Naive thymus-derived CD4-positive, alpha-beta T cell (primary cell): ENCODE data around the gene EZH2. TPM values are rescaled to one million over a fixed set of nuclear protein-coding genes. Genes with fewer than 3 reads are reported as not detected.

Experiments
- ATAC-seq: fragments of 150-1000 bp; cut with Tn5 transposase; 2 replicates; pipeline ENCODE4 v1.10.0; 2021; ENCODE audit warnings: mild to moderate bottlenecking, moderate library complexity
- CTCF ChIA-PET: fragments of 350-600 bp; sonication (Branson Sonifier 250); formaldehyde crosslinking; loops from one replicate; lab custom pipeline; 2021; ENCODE audit warnings: antibody characterized with exemption; lab: Charles Lee
- POLR2A ChIA-PET: fragments of 350-600 bp; sonication (Branson Sonifier 250); formaldehyde crosslinking; loops from one replicate; lab custom pipeline; 2021; ENCODE audit warnings: antibody characterized with exemption, inconsistent platforms; lab: Charles Lee
- DNase-seq, 9 donors: peaks; one replicate each; pipeline versions ENCODE4 v3.0.0 to v3.0.0-alpha.2; 2020 to 2022; ENCODE audit warnings: mixed read lengths in 1 of 9
- H3K27ac ChIP-seq: one replicate; pipeline ENCODE4 v1.7.0; 2013; ENCODE audit warnings: mild to moderate bottlenecking, low read depth, low read length, moderate library complexity
- H3K27me3 ChIP-seq, 2 donors: one replicate each; pipeline ENCODE4 v1.7.0; 2013; ENCODE audit warnings: low read length in 2 of 2, mild to moderate bottlenecking in 2 of 2, moderate library complexity in 2 of 2; ENCODE audit not compliant: control insufficient read depth in 2 of 2, insufficient read depth in 2 of 2
- H3K36me3 ChIP-seq, 3 experiments: 1 replicate in 2 of 3; 2 replicates in 1 of 3; pipeline ENCODE4 v1.7.0; 2013; ENCODE audit warnings: low read length in 3 of 3, mild to moderate bottlenecking in 3 of 3, moderate library complexity in 1 of 3; ENCODE audit not compliant: insufficient read depth in 3 of 3, control insufficient read depth in 2 of 3
- H3K4me1 ChIP-seq, 2 donors: one replicate each; pipeline ENCODE4 v1.7.0; 2013; ENCODE audit warnings: low read length in 2 of 2, mild to moderate bottlenecking in 2 of 2, moderate library complexity in 1 of 2; ENCODE audit not compliant: control insufficient read depth in 2 of 2, insufficient read depth in 2 of 2
- H3K4me3 ChIP-seq: 2 replicates; pipeline ENCODE4 v1.7.0; 2013; ENCODE audit warnings: mild to moderate bottlenecking, low read length
- H3K9me3 ChIP-seq, 3 experiments: 1 replicate in 2 of 3; 2 replicates in 1 of 3; pipeline ENCODE4 v1.7.0; 2013; ENCODE audit warnings: low read length in 3 of 3; ENCODE audit not compliant: control insufficient read depth in 2 of 3
- H3K27ac Mint-ChIP-seq, 9 donors: one replicate each; pipeline ENCODE4 v1.8.0; 2020 to 2022; ENCODE audit warnings: mixed read lengths in 9 of 9, mild to moderate bottlenecking in 8 of 9, moderate library complexity in 5 of 9, inconsistent platforms in 2 of 9
- H3K27me3 Mint-ChIP-seq, 5 donors: one replicate each; pipeline ENCODE4 v1.8.0; 2021 to 2022; ENCODE audit warnings: mixed read lengths in 5 of 5, mild to moderate bottlenecking in 1 of 5
- H3K36me3 Mint-ChIP-seq, 5 donors: one replicate each; pipeline ENCODE4 v1.8.0; 2020 to 2022; ENCODE audit warnings: mixed read lengths in 5 of 5, mild to moderate bottlenecking in 3 of 5, inconsistent platforms in 1 of 5
- H3K4me1 Mint-ChIP-seq, 7 donors: one replicate each; pipeline ENCODE4 v1.8.0; 2020 to 2022; ENCODE audit warnings: mixed read lengths in 7 of 7, mild to moderate bottlenecking in 3 of 7, inconsistent platforms in 1 of 7
- H3K4me3 Mint-ChIP-seq, 10 donors: one replicate each; pipeline ENCODE4 v1.8.0; 2020 to 2022; ENCODE audit warnings: mild to moderate bottlenecking in 10 of 10, mixed read lengths in 10 of 10, moderate library complexity in 6 of 10, inconsistent platforms in 2 of 10
- H3K9me3 Mint-ChIP-seq, 11 donors: one replicate each; pipeline ENCODE4 v1.8.0; 2020 to 2022; ENCODE audit warnings: mixed read lengths in 11 of 11, mild to moderate bottlenecking in 4 of 11, inconsistent platforms in 1 of 11, moderate library complexity in 1 of 11
- intact Hi-C, 2 donors: fragments of 100-400 bp; cut with micrococcal nuclease; formaldehyde crosslinking; loops; one replicate each; pipeline ENCODE4 v1.15.1; 2023
- polyA plus RNA-seq, 2 donors: library from polyadenylated mRNA; unstranded; fragments of 300-500 nt; fragmentation: Illumina TruSeq; gene quantifications; one replicate each; pipeline ENCODE4 v1.2.3, GENCODE V29; 2021
- total RNA-seq, 6 experiments: library from RNA in 5 of 6; stranded (reverse) in 5 of 6; gene quantifications; 1 replicate in 5 of 6; 2 replicates in 1 of 6; pipeline ENCODE4 v1.2.3 and lab custom pipeline; 2021 to 2026

Gene EZH2
- total and polyA plus RNA-seq, 7 experiments from 2014 or later = 2.2 to 73.3 (median 8.9) TPM

DNA sequence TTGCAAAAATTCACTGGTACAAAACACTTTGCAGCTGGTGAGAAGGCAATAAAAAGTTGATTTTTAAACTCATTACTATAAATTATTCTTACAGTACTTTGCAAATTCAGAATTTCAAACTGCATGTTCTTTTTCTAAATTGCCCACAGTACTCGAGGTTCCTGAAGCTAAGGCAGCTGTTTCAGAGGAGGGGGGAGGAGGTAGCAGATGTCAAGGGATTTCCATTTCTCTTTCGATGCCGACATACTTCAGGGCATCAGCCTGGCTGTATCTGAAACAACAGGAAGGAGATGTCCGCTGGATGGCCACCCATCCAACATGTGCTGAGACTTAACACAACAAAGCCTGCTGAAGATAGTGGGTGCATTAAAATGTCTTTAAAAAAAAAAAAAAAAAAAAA, 76.7 kb downstream of the EZH2 start:
- Mint-ChIP-seq H3K9me3 (no peaks in the 10 kb centered on the region), H3K36me3 (peaks cover under 1 to 53% (median 18%) of the 10 kb centered on the region in 5 donors), H3K27ac (peak overlapping the region in 1 of 9 donors; percentile 78), H3K27me3 (no peaks in the 10 kb centered on the region), H3K4me1 (peaks cover 0 to 2% (median 0%) of the 10 kb centered on the region in 7 donors), H3K4me3 (no peak overlapping the region)
- intact Hi-C loops = no loop called here
- ATAC-seq = no peak
- H3K9me3 ChIP-seq = no peaks in the 10 kb centered on the region
- H3K4me1 ChIP-seq = no peaks in the 10 kb centered on the region
- CTCF ChIA-PET = no interaction called here
- DNase-seq = no peak
- H3K36me3 ChIP-seq = peaks cover 0 to 23% (median 4%) of the 10 kb centered on the region in 3 experiments
- H3K27me3 ChIP-seq = no peaks in the 10 kb centered on the region
- no peak overlapping the region for H3K4me3 ChIP-seq
- no peak overlapping the region for H3K27ac ChIP-seq
- POLR2A ChIA-PET = interaction anchor here (0.6 kb wide), 1 partner anchor 233 kb away, joined by 3 read pairs; no protein-coding TSS in a partner anchor

DNA sequence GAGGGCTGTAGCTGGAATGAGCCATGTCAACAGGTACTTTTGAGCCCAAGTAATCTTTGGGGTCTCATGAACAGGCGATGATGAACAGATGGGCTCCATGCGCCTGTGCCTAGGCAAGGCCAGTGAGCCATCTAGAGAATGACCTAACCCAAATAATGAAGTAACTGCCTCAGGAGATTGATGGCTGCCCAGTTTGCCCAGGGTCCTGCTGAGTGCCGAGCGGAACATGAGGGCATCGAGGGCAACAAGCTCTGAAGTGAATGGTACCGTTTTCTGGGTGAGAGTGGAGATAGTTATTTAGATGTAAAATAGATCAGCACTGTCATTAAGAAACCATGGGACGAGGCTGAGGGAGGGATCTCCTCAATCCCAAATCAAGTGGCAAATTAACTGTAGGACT, 77.9 kb downstream of the EZH2 start:
- ATAC-seq (no peak), DNase-seq (no peak)
- H3K9me3 ChIP-seq = no peaks in the 10 kb centered on the region
- POLR2A ChIA-PET = no interaction called here
- intact Hi-C loops = no loop called here
- H3K27ac ChIP-seq = no peak overlapping the region
- H3K27me3 Mint-ChIP-seq = no peaks in the 10 kb centered on the region
- no peaks in the 10 kb centered on the region for H3K27me3 ChIP-seq
- H3K4me3 ChIP-seq = no peak overlapping the region
- H3K27ac Mint-ChIP-seq = peak overlapping the region in 5 of 9 donors; percentile 4 to 75 (median 42)
- no peaks in the 10 kb centered on the region for H3K4me1 ChIP-seq
- no peak overlapping the region for H3K4me3 Mint-ChIP-seq
- CTCF ChIA-PET = no interaction called here
- peaks cover 0 to 32% (median 7%) of the 10 kb centered on the region in 3 experiments for H3K36me3 ChIP-seq
- peaks cover 4 to 58% (median 18%) of the 10 kb centered on the region in 5 donors for H3K36me3 Mint-ChIP-seq
- H3K4me1 Mint-ChIP-seq = no peaks in the 10 kb centered on the region
- no peaks in the 10 kb centered on the region for H3K9me3 Mint-ChIP-seq

DNA sequence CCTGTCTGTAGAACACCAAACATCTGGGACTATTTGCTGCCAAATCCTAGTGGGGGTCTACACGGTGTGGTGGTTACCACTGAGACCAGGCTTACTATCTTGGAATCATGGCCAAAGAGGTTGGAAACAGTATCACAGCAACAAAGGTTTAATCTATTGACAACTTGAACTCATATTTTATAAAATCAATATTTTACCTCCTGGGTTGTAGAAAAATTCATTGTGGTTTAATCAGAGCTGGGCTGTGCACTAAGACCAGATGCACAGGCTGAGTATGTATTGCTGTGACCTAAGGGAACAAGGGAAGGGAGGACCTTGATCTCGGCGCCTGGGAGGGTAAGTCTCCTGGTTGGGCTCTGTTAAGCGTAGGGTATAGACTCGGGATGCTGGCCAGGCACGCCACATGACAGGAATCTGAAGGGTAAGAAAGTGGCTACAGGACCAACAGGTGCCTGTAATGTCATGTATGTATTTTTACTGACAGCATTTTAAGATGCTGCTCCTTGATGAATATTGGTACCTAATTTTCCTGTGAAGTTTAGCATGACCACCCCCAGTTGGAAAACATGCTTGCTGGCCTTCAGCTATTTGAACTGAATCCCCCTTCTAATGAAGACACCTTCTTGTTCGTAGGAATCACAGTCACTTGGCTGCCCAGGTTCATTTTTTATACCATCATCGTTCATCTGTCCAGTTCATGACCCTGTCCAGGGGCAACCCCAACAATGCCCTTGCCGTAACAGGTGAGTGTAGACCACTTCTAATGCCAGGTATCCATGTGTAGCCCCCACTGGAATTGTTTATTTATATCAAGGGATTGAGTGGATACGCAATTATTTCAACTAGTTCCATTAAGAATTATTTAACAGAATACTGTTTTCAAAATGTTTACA, 79.5 kb downstream of the EZH2 start:
- Histone ChIP-seq H3K36me3 (peaks cover 7 to 39% (median 13%) of the 10 kb centered on the region in 3 experiments), H3K4me3 (no peak overlapping the region), H3K27me3 (no peaks in the 10 kb centered on the region), H3K4me1 (no peaks in the 10 kb centered on the region), H3K27ac (no peak overlapping the region), H3K9me3 (no peaks in the 10 kb centered on the region)
- ChIA-PET POLR2A (interaction anchor here (0.7 kb wide), 1 partner anchor 31 kb away, joined by 3 read pairs; no protein-coding TSS in a partner anchor), CTCF (interaction anchor here (0.8 kb wide), 1 partner anchor 78 kb away, joined by 3 read pairs; no protein-coding TSS in a partner anchor)
- intact Hi-C loops = no loop called here
- DNase-seq = no peak
- no peak overlapping the region for H3K4me3 Mint-ChIP-seq
- H3K27me3 Mint-ChIP-seq = no peaks in the 10 kb centered on the region
- ATAC-seq = no peak
- H3K36me3 Mint-ChIP-seq = peaks cover 10 to 62% (median 16%) of the 10 kb centered on the region in 5 donors
- H3K4me1 Mint-ChIP-seq = no peaks in the 10 kb centered on the region
- peak overlapping the region in 3 of 9 donors; percentile 12 to 33 (median 21) for H3K27ac Mint-ChIP-seq
- H3K9me3 Mint-ChIP-seq = no peaks in the 10 kb centered on the region

DNA sequence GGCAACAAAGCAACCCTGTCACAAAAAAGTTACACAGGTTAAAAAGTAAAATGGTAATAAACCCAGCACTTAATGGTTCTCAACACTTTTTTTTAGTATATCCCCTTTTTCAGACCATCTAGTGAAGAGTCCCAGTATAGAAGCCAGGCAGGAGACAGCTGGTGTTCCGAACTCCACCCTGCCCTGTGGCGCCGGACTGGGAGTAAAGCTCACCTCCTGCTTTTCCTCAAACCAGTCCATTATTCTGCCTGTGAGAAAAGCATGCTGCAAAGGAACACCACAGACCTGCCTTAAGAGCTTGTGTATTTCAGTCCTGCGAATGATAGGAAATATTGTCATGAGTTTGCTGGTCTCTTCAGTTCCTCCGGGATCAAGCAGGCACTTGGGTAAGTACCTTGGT, 81.0 kb downstream of the EZH2 start:
- Histone ChIP-seq H3K36me3 (peaks cover 19 to 50% (median 22%) of the 10 kb centered on the region in 3 experiments), H3K27ac (no peak overlapping the region), H3K27me3 (no peaks in the 10 kb centered on the region), H3K9me3 (no peaks in the 10 kb centered on the region), H3K4me3 (no peak overlapping the region), H3K4me1 (no peaks in the 10 kb centered on the region)
- ChIA-PET CTCF (no interaction called here), POLR2A (no interaction called here)
- H3K36me3 Mint-ChIP-seq = peaks cover 10 to 67% (median 24%) of the 10 kb centered on the region in 5 donors
- ATAC-seq = no peak
- H3K4me3 Mint-ChIP-seq = no peak overlapping the region
- intact Hi-C loops = no loop called here
- DNase-seq = peak in 1 of 9 donors; percentile 9
- H3K27me3 Mint-ChIP-seq = no peaks in the 10 kb centered on the region
- peak overlapping the region in 1 of 9 donors; percentile 22 for H3K27ac Mint-ChIP-seq
- no peaks in the 10 kb centered on the region for H3K9me3 Mint-ChIP-seq
- H3K4me1 Mint-ChIP-seq = no peaks in the 10 kb centered on the region

DNA sequence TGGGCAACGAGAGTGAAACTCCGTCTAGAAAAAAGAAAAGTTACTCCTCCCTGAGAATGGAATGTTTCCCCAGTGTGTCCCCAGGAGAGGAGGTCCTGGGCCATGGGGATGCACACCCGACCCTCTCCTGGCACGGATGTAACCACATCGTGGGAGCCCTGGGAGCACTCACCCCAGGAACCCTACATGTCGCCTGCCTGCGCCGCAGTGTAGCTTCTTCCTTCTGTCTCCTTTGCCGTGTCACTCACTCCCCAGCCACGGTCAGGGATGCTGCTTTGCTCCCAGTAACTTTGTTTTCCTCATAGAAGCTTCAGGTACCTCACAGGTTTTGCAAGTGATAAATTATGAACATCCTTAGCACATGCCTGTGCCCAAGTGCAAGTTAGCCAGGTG, 82.0 kb downstream of the EZH2 start:
- Mint-ChIP-seq H3K36me3 (peaks cover 10 to 63% (median 24%) of the 10 kb centered on the region in 5 donors), H3K4me3 (no peak overlapping the region), H3K4me1 (no peaks in the 10 kb centered on the region), H3K27me3 (no peaks in the 10 kb centered on the region), H3K27ac (peak overlapping the region in 1 of 9 donors; percentile 17), H3K9me3 (no peaks in the 10 kb centered on the region)
- intact Hi-C loops = no loop called here
- Histone ChIP-seq H3K27me3 (no peaks in the 10 kb centered on the region), H3K27ac (no peak overlapping the region), H3K36me3 (peaks cover 22 to 53% (median 26%) of the 10 kb centered on the region in 3 experiments), H3K9me3 (no peaks in the 10 kb centered on the region), H3K4me1 (no peaks in the 10 kb centered on the region), H3K4me3 (no peak overlapping the region)
- POLR2A ChIA-PET = no interaction called here
- ATAC-seq (no peak), DNase-seq (peak in 1 of 9 donors; percentile 3)
- CTCF ChIA-PET = no interaction called here

DNA sequence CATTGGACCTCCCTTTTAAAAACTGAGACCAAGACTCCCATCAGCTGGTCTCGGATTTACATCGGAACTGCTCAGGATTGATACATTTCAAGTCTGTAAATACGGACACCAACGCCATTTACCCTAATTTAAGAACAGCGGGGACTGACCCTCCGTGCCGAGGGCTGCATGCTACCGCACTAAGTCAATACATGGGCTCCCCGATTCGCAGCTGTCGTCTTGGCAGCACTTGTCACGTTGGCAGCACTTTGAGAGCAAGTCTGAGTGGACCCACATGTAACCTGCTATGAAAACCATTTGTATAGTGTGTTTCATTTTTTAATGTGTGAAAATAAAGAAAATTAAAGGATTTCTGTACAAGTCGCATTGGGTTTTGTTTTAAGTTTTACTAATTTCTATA, 83.4 kb downstream of the EZH2 start:
- H3K27me3 ChIP-seq = no peaks in the 10 kb centered on the region
- Mint-ChIP-seq H3K9me3 (no peaks in the 10 kb centered on the region), H3K4me3 (no peak overlapping the region), H3K27ac (no peak overlapping the region), H3K4me1 (no peaks in the 10 kb centered on the region), H3K36me3 (peaks cover 10 to 54% (median 25%) of the 10 kb centered on the region in 5 donors), H3K27me3 (no peaks in the 10 kb centered on the region)
- POLR2A ChIA-PET = no interaction called here
- DNase-seq = no peak
- ATAC-seq = no peak
- no peak overlapping the region for H3K27ac ChIP-seq
- H3K36me3 ChIP-seq = peaks cover 26 to 56% (median 30%) of the 10 kb centered on the region in 3 experiments
- no peaks in the 10 kb centered on the region for H3K4me1 ChIP-seq
- CTCF ChIA-PET = no interaction called here
- intact Hi-C loops = no loop called here
- H3K9me3 ChIP-seq = no peaks in the 10 kb centered on the region
- no peak overlapping the region for H3K4me3 ChIP-seq
